ENCODE data around the gene NXPH1.
"Not testable (repeated sequence)": the region's sequence is repeated elsewhere in the genome, so short reads cannot be mapped to it uniquely, and the experiment has no call there.

Gene NXPH1

GRCh38 chr7:8731756-8732155 is 298.3 kb downstream of the NXPH1 start:
- DNase-seq = not testable (repeated sequence)

- DNase-seq = no peak
Observed at GRCh38 chr7:8739837-8740236, 306.4 kb downstream of the NXPH1 start.

GRCh38 chr7:8742837-8743236 is 309.4 kb downstream of the NXPH1 start:
- no peak for DNase-seq

- no peak for DNase-seq
Observed at GRCh38 chr7:8747338-8747737, 313.9 kb downstream of the NXPH1 start.

- DNase-seq = peak; percentile 26
Observed at GRCh38 chr7:8751557-8752231, 318.3 kb downstream of the NXPH1 start.

- DNase-seq = no peak
Observed at GRCh38 chr7:8753355-8753754, 319.9 kb downstream of the NXPH1 start.

GRCh38 chr7:8761731-8762130 is 328.3 kb downstream of the NXPH1 start:
- no peak for DNase-seq

GRCh38 chr7:8762803-8763202 is 329.4 kb downstream of the NXPH1 start:
- DNase-seq = no peak

GRCh38 chr7:8765374-8765773 is 332.0 kb downstream of the NXPH1 start:
- DNase-seq = no peak

- DNase-seq = no peak
Observed at GRCh38 chr7:8773518-8773917, 340.1 kb downstream of the NXPH1 start.

GRCh38 chr7:8778459-8778858 is 345.1 kb downstream of the NXPH1 start:
- DNase-seq = no peak

GRCh38 chr7:8781166-8781565 is 347.8 kb downstream of the NXPH1 start:
- no peak for DNase-seq

- DNase-seq = no peak
Observed at GRCh38 chr7:8783229-8783628, 349.8 kb downstream of the NXPH1 start.

GRCh38 chr7:8785081-8785480 is 351.7 kb downstream of the NXPH1 start:
- no peak for DNase-seq

GRCh38 chr7:8800986-8801385 is 367.6 kb downstream of the NXPH1 start:
- no peak for DNase-seq
